Upper lobe of left lung (tissue), 4 donors: ENCODE results near the gene DPYD.

ENCODE experiments used
- POLR2AphosphoS5 ChIP-seq, 2 donors: sonication (generic); formaldehyde crosslinking; IDR thresholded peaks; one replicate each; pipeline ENCODE4 v1.5.1; 2017; ENCODE audit warnings: antibody characterized with exemption in 2 of 2
- TF ChIP-seq, protein P1 (sequence below), 6 experiments: fragments of 450-650 bp in 4 of 6; fragments of 200-600 bp in 2 of 6; sonication (generic) in 2 of 6; IDR thresholded peaks; one replicate each; pipeline ENCODE4 v1.5.1; 2016 to 2019; ENCODE audit warnings: antibody characterized with exemption in 6 of 6

DNA sequence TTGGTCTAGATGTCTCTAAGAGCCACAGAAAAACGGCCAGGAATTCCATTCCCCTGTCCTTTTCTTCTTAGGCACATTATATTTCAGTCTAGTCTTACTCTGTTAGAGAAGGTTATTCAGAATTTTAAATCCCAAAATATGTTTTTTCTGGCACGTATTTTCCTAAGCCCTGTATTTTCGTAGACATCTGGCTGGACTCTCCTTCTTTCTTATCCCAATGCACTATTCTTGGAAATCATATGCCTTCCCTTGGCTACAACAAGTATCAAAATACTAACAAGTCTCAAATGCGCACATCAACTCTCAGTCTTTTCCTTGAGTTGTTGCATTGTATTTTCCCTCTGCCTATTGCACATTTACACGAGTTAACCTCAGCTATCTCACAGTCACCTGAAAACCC is 96.2 kb downstream of the DPYD start:
- TF ChIP-seq, protein P1, sequence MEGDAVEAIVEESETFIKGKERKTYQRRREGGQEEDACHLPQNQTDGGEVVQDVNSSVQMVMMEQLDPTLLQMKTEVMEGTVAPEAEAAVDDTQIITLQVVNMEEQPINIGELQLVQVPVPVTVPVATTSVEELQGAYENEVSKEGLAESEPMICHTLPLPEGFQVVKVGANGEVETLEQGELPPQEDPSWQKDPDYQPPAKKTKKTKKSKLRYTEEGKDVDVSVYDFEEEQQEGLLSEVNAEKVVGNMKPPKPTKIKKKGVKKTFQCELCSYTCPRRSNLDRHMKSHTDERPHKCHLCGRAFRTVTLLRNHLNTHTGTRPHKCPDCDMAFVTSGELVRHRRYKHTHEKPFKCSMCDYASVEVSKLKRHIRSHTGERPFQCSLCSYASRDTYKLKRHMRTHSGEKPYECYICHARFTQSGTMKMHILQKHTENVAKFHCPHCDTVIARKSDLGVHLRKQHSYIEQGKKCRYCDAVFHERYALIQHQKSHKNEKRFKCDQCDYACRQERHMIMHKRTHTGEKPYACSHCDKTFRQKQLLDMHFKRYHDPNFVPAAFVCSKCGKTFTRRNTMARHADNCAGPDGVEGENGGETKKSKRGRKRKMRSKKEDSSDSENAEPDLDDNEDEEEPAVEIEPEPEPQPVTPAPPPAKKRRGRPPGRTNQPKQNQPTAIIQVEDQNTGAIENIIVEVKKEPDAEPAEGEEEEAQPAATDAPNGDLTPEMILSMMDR (IDR thresholded peaks at IDR 0.05) = no peak
- no peak for TF ChIP-seq POLR2AphosphoS5 (IDR thresholded peaks at IDR 0.05)
